Osteoblast (primary cell): ENCODE measurements around the gene PTPRN2. TPM values are rescaled to one million over a fixed set of nuclear protein-coding genes. Genes with fewer than 3 reads are reported as not detected.

Experiments used
- DNase-seq: peaks from one replicate; pipeline ENCODE4 v3.0.0; 2011; ENCODE audit warnings: low spot score, mixed read lengths; ENCODE audit not compliant: insufficient read length; ENCODE audit errors: missing footprints
- H2AFZ ChIP-seq: 2 replicates; pipeline ENCODE4 v1.6.0; 2011; ENCODE audit warnings: mild to moderate bottlenecking, low read length
- H3K27ac ChIP-seq: 2 replicates; pipeline ENCODE4 v1.5.1; 2011; ENCODE audit warnings: mild to moderate bottlenecking, low read depth, low read length, moderate library complexity
- H3K27me3 ChIP-seq: 2 replicates; pipeline ENCODE4 v1.6.0; 2012; ENCODE audit warnings: mild to moderate bottlenecking, control low read depth, inconsistent platforms, low read length, moderate library complexity; ENCODE audit not compliant: insufficient read depth
- H3K36me3 ChIP-seq: 2 replicates; pipeline ENCODE4 v1.5.1; 2011; ENCODE audit warnings: mild to moderate bottlenecking, low read length, control low read depth, moderate library complexity; ENCODE audit not compliant: insufficient read depth
- H3K4me1 ChIP-seq: 2 replicates; pipeline ENCODE4 v1.5.1; 2011; ENCODE audit warnings: mild to moderate bottlenecking, low read length, control low read depth, moderate library complexity; ENCODE audit not compliant: insufficient read depth
- H3K4me2 ChIP-seq: 2 replicates; pipeline ENCODE4 v1.6.0; 2011; ENCODE audit warnings: mild to moderate bottlenecking, low read length; ENCODE audit not compliant: insufficient read depth
- H3K4me3 ChIP-seq: fragments of 200-600 bp; sonication (generic); 3 replicates; pipeline ENCODE4 v1.5.1; 2012; ENCODE audit warnings: mild to moderate bottlenecking, low read length, inconsistent platforms; ENCODE audit not compliant: insufficient read depth
- H3K79me2 ChIP-seq: 2 replicates; pipeline ENCODE4 v1.6.0; 2012; ENCODE audit warnings: mild to moderate bottlenecking, low read length, control low read depth, inconsistent platforms; ENCODE audit not compliant: insufficient read depth
- H3K9me3 ChIP-seq: 2 replicates; pipeline ENCODE4 v1.5.1; 2011; ENCODE audit warnings: low read depth, low read length, control low read depth
- H4K20me1 ChIP-seq: 2 replicates; pipeline ENCODE4 v1.6.0; 2012; ENCODE audit warnings: mild to moderate bottlenecking, low read length, control low read depth; ENCODE audit not compliant: insufficient read depth
- total RNA-seq: library from RNA; depleted of rRNA; stranded (reverse); fragments of >200 nt; gene quantifications from 2 replicates; pipeline ENCODE4 v1.2.3, GENCODE V29; 2012
- TF ChIP-seq, protein P1 (sequence below): IDR thresholded peaks from 2 replicates; pipeline ENCODE4 v1.5.1; 2011; ENCODE audit warnings: mild to moderate bottlenecking, low read depth, low read length, moderate library complexity; ENCODE audit errors: extremely low read depth

PTPRN2 gene
- total RNA-seq, 1 donor = 0.36 TPM

- no peak overlapping the region for H2AFZ ChIP-seq
- H3K4me3 ChIP-seq = no peak overlapping the region
- no peak overlapping the region for H3K4me2 ChIP-seq
- no peak overlapping the region for H3K27ac ChIP-seq
- TF ChIP-seq, protein P1, sequence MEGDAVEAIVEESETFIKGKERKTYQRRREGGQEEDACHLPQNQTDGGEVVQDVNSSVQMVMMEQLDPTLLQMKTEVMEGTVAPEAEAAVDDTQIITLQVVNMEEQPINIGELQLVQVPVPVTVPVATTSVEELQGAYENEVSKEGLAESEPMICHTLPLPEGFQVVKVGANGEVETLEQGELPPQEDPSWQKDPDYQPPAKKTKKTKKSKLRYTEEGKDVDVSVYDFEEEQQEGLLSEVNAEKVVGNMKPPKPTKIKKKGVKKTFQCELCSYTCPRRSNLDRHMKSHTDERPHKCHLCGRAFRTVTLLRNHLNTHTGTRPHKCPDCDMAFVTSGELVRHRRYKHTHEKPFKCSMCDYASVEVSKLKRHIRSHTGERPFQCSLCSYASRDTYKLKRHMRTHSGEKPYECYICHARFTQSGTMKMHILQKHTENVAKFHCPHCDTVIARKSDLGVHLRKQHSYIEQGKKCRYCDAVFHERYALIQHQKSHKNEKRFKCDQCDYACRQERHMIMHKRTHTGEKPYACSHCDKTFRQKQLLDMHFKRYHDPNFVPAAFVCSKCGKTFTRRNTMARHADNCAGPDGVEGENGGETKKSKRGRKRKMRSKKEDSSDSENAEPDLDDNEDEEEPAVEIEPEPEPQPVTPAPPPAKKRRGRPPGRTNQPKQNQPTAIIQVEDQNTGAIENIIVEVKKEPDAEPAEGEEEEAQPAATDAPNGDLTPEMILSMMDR = no peak
- no peak for DNase-seq
- no peaks in the 10 kb centered on the region for H3K9me3 ChIP-seq
- no peaks in the 10 kb centered on the region for H3K4me1 ChIP-seq
- no peaks in the 10 kb centered on the region for H3K36me3 ChIP-seq
- no peaks in the 10 kb centered on the region for H3K27me3 ChIP-seq
- no peaks in the 10 kb centered on the region for H3K79me2 ChIP-seq
- no peaks in the 10 kb centered on the region for H4K20me1 ChIP-seq
Observed at GRCh38 chr7:158015403-158016179, 572.0 kb downstream of the PTPRN2 start.

DNA sequence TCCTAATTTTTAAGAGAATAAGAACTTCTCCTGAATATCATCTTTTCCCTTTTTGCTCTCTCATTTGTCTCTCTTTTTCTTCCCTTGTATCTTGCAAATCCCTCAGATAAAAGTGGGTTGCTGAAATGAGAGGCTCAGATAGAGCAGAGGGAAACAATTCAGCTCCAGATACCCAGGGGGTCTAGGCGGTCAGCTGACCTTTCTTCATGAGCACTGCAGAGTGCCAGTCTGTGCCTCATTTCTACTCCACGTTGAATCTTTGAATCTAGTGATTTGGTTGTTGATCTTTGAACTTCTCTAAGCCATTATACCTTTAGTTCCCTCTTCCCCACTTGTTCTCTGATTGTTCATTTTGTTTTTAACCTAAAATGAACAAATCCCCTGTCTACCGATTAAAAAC, 572.6 kb downstream of the PTPRN2 start:
- Histone ChIP-seq H3K4me1 (no peaks in the 10 kb centered on the region), H4K20me1 (no peaks in the 10 kb centered on the region), H3K27me3 (no peaks in the 10 kb centered on the region), H3K79me2 (no peaks in the 10 kb centered on the region), H3K4me3 (no peak overlapping the region), H3K4me2 (no peak overlapping the region), H3K36me3 (no peaks in the 10 kb centered on the region), H3K27ac (no peak overlapping the region), H2AFZ (no peak overlapping the region), H3K9me3 (no peaks in the 10 kb centered on the region)
- DNase-seq = no peak
- TF ChIP-seq, protein P1 = no peak

DNA sequence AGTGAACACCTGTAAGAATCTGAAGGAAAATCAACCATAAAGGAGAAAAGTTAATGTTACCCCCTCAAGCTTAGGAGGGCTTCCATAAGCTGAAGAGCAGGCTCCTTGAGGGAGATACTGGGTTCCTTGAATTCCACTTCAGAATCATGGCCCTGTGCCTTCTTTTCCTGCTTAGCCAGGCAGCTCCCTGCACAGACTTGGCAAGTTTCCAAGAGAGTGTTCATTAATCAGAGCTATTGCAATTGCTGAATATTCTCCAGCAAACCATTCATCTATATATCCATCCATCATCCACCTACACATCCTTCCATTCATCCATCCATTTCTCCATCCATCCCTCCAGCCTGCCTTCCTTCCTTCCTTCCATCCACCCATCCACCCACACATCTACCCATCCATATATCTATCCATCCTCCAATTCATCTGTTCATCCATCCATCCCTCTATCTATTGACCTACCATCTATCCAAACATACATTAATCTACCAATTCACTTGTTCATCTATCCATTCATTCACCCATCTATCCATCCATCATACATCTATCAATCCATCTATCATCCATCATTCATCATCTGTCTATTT, 574.4 kb downstream of the PTPRN2 start:
- no peaks in the 10 kb centered on the region for H3K27me3 ChIP-seq
- no peaks in the 10 kb centered on the region for H3K36me3 ChIP-seq
- H2AFZ ChIP-seq = no peak overlapping the region
- H3K4me3 ChIP-seq = no peak overlapping the region
- H3K27ac ChIP-seq = no peak overlapping the region
- DNase-seq = no peak
- no peaks in the 10 kb centered on the region for H4K20me1 ChIP-seq
- no peaks in the 10 kb centered on the region for H3K4me1 ChIP-seq
- H3K4me2 ChIP-seq = no peak overlapping the region
- H3K79me2 ChIP-seq = no peaks in the 10 kb centered on the region
- H3K9me3 ChIP-seq = no peaks in the 10 kb centered on the region
- TF ChIP-seq, protein P1 = no peak

- Histone ChIP-seq H3K27me3 (no peaks in the 10 kb centered on the region), H3K27ac (no peak overlapping the region), H3K9me3 (no peaks in the 10 kb centered on the region)
Observed at GRCh38 chr7:158011941-158012340, 575.7 kb downstream of the PTPRN2 start.

More at GRCh38 chr7:158011941-158012340, 575.7 kb downstream of the PTPRN2 start:
- Histone ChIP-seq H3K4me2 (no peak overlapping the region), H3K79me2 (no peaks in the 10 kb centered on the region), H3K4me3 (no peak overlapping the region), H4K20me1 (no peaks in the 10 kb centered on the region), H3K36me3 (no peaks in the 10 kb centered on the region), H3K4me1 (no peaks in the 10 kb centered on the region), H2AFZ (no peak overlapping the region)
- DNase-seq = no peak
- TF ChIP-seq, protein P1 = no peak
